ENCODE data around the gene DDIAS.
"Not testable (repeated sequence)": the region's sequence is repeated elsewhere in the genome, so short reads cannot be mapped to it uniquely, and the experiment has no call there.

Gene DDIAS

GRCh38 chr11:82901165-82901921 lies at the start of gene DDIAS:
Gene DDIAS (plus strand): TSS chr11:82901736. CDS start chr11:82914739, 13,003 bp downstream.
- Histone ChIP-seq H3K79me2 (no peaks in the 10 kb centered on the region), H3K27ac (peak within 1 kb of the TSS; percentile 91), H3K9ac (no peak within 1 kb of the TSS), H3K36me3 (ENCODE audit: control insufficient read depth, insufficient read depth, low read length) (no peaks in the 10 kb centered on the region), H3K27me3 (ENCODE audit: control insufficient read depth, insufficient read depth, low read length) (no peaks in the 10 kb centered on the region), H3K9me3 (ENCODE audit: control insufficient read depth, low read length) (no peaks in the 10 kb centered on the region), H2AFZ (peak within 1 kb of the TSS; percentile 84), H3K4me1 (no peaks in the 10 kb centered on the region), H3K4me2 (ENCODE audit: low read length) (peak within 1 kb of the TSS; percentile 89), H3K4me3 (ENCODE audit: low read depth, low read length) (peak within 1 kb of the TSS; percentile 77)
- TF ChIP-seq, protein P1, sequence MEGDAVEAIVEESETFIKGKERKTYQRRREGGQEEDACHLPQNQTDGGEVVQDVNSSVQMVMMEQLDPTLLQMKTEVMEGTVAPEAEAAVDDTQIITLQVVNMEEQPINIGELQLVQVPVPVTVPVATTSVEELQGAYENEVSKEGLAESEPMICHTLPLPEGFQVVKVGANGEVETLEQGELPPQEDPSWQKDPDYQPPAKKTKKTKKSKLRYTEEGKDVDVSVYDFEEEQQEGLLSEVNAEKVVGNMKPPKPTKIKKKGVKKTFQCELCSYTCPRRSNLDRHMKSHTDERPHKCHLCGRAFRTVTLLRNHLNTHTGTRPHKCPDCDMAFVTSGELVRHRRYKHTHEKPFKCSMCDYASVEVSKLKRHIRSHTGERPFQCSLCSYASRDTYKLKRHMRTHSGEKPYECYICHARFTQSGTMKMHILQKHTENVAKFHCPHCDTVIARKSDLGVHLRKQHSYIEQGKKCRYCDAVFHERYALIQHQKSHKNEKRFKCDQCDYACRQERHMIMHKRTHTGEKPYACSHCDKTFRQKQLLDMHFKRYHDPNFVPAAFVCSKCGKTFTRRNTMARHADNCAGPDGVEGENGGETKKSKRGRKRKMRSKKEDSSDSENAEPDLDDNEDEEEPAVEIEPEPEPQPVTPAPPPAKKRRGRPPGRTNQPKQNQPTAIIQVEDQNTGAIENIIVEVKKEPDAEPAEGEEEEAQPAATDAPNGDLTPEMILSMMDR (IDR thresholded peaks at IDR 0.05), result no peak

DNA sequence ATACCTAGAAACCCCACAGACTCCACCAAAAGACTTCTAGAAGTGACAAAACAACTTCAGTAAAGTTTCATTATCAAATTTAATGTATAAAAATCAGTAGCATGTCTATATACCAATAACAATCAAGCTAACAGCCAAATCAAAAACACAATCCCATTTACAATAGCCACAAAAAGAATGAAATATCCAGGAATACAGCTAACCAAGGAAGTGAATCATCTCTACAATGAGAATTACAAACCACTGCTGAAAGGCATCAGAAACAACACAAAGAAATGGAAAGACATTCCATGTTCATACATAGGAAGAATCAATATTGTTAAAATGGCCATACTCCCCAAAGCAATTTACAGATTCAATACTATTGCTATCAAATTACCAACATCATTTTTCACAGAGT lies 47.3 kb upstream of the DDIAS start:
- Histone ChIP-seq H3K36me3 (ENCODE audit: control insufficient read depth, insufficient read depth, low read length) (no peaks in the 10 kb centered on the region), H3K4me2 (ENCODE audit: low read length) (no peak overlapping the region), H3K9me3 (ENCODE audit: control insufficient read depth, low read length) (no peaks in the 10 kb centered on the region), H3K4me3 (ENCODE audit: low read depth, low read length) (no peak overlapping the region), H2AFZ (no peak overlapping the region), H3K27ac (no peak overlapping the region), H3K9ac (no peak overlapping the region), H3K27me3 (ENCODE audit: control insufficient read depth, insufficient read depth, low read length) (no peaks in the 10 kb centered on the region), H3K79me2 (peaks cover 3% of the 10 kb centered on the region), H3K4me1 (no peaks in the 10 kb centered on the region)
- TF ChIP-seq, protein P1 (IDR thresholded peaks at IDR 0.05), result no peak

DNA sequence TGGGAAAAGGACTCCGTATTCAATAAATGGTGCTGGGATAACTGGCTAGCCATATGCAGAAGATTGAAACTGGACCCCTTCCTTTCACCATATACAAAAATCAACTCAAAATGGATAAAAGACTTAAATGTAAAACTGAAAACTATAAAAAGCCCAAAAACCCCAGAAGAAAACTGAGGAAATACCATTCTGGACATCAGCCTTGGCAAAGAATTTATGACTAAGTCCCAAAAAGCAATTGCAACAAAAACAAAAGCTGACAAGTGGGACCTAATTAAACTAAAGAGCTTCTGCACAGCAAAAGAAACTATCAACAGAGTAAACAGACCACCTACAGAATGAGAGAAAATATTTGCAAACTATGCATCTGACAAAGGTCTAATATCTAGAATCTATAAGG lies 46.6 kb upstream of the DDIAS start:
- not testable (repeated sequence) for H3K36me3 ChIP-seq (ENCODE audit: control insufficient read depth, insufficient read depth, low read length); H3K9me3 ChIP-seq (ENCODE audit: control insufficient read depth, low read length); H3K4me1 ChIP-seq; H3K4me3 ChIP-seq (ENCODE audit: low read depth, low read length); H3K79me2 ChIP-seq; H3K27ac ChIP-seq; H2AFZ ChIP-seq; H3K9ac ChIP-seq; H3K27me3 ChIP-seq (ENCODE audit: control insufficient read depth, insufficient read depth, low read length); H3K4me2 ChIP-seq (ENCODE audit: low read length)

GRCh38 chr11:82855616-82856015 lies 45.9 kb upstream of the DDIAS start:
- Histone ChIP-seq H3K4me2 (ENCODE audit: low read length) (no peak overlapping the region), H2AFZ (no peak overlapping the region), H3K27me3 (ENCODE audit: control insufficient read depth, insufficient read depth, low read length) (no peaks in the 10 kb centered on the region), H3K9me3 (ENCODE audit: control insufficient read depth, low read length) (no peaks in the 10 kb centered on the region), H3K9ac (no peak overlapping the region), H3K4me3 (ENCODE audit: low read depth, low read length) (no peak overlapping the region), H3K36me3 (ENCODE audit: control insufficient read depth, insufficient read depth, low read length) (no peaks in the 10 kb centered on the region), H3K4me1 (no peaks in the 10 kb centered on the region), H3K27ac (no peak overlapping the region), H3K79me2 (peaks cover 3% of the 10 kb centered on the region)
- TF ChIP-seq, protein P1 (IDR thresholded peaks at IDR 0.05), result no peak

- Histone ChIP-seq H3K27ac (no peak overlapping the region), H3K4me3 (ENCODE audit: low read depth, low read length) (no peak overlapping the region), H3K27me3 (ENCODE audit: control insufficient read depth, insufficient read depth, low read length) (no peaks in the 10 kb centered on the region), H3K4me1 (no peaks in the 10 kb centered on the region), H3K9me3 (ENCODE audit: control insufficient read depth, low read length) (no peaks in the 10 kb centered on the region), H3K9ac (no peak overlapping the region), H2AFZ (no peak overlapping the region), H3K79me2 (peaks cover 3% of the 10 kb centered on the region), H3K4me2 (ENCODE audit: low read length) (no peak overlapping the region), H3K36me3 (ENCODE audit: control insufficient read depth, insufficient read depth, low read length) (no peaks in the 10 kb centered on the region)
- TF ChIP-seq, protein P1 (IDR thresholded peaks at IDR 0.05), result no peak
Measured at GRCh38 chr11:82857145-82857544, 44.4 kb upstream of the DDIAS start.
